Activated CD8-positive, alpha-beta memory T cell treated with anti-CD3 and anti-CD28 coated beads for 4 hours (primary cell): ENCODE results near the gene AUP1.

Experiments
- DNase-seq, 2 donors: peaks; one replicate each; pipeline ENCODE4 v3.0.0-alpha.2; 2020; ENCODE audit warnings: low read depth in 2 of 2

AUP1 gene

DNA sequence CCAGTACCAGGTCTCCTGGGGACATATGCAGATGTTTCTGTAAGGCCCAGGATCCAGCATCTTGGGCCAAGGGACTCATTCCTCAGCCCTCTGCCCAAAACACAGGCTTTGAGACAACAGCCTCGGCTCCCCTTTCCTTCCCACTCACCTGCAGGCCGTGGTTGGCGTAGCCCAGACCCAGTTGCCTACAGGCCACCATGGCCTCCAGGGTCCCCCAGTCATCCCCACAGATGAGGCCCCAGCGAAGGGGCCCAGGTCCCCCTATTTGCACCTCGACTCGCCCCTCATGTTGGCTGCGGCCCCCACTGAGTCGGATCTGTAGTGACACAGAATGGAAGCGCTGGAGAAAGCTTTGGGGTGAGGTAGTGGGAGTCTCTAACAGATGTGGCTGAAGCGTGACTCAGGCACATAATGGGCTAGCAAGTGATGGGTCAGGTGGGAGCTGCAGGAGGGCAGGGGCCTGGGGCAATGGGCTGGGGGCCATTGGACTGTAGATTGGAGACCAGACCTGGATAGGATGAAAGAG lies 6.0 kb upstream of the AUP1 start:
- no peak for DNase-seq

DNA sequence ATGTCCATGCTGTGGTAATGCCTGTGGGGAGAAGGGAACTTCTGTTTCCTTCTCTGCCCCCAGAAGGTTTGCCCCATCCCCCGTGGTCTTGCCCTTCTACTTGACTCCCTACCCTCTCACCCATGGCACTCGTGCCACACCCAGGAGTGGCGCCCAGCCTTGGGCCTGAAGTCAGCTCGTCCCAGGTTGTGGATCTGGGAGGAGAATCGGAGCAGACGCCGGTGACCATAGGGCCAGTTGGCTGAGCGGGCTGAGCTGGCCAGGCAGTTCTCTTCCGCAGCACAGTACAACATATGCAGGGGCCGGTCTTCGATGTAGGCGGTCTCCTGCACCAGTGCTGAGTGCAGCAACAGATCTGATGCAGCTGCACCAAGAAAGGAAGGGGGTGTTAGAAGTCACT lies 4.9 kb upstream of the AUP1 start:
- DNase-seq: no peak

- DNase-seq: no peak
These were observed 4.0 kb upstream of the AUP1 start for GRCh38 chr2:74533464-74533863.

DNA sequence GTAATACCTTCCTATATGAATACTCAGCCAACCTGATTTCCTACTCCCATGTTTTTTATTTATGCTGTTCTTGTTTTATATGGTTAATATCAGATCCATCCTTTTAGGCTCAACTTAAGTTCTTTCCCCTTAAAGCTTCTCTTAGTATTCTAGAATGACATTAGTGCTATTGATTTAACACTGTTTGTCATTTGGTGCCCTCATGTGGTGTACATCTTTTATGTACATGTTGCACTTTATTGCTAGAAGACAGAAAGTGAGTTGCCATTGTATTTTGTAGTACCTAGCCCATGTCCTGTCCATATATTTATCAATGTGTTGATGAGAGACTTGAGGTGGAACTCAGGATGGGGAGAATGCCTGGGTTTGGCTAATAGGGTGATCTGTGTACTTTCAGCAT lies 2.7 kb upstream of the AUP1 start:
- DNase-seq: no peak

GRCh38 chr2:74531666-74532065 lies 2.2 kb upstream of the AUP1 start:
- DNase-seq: no peak

DNA sequence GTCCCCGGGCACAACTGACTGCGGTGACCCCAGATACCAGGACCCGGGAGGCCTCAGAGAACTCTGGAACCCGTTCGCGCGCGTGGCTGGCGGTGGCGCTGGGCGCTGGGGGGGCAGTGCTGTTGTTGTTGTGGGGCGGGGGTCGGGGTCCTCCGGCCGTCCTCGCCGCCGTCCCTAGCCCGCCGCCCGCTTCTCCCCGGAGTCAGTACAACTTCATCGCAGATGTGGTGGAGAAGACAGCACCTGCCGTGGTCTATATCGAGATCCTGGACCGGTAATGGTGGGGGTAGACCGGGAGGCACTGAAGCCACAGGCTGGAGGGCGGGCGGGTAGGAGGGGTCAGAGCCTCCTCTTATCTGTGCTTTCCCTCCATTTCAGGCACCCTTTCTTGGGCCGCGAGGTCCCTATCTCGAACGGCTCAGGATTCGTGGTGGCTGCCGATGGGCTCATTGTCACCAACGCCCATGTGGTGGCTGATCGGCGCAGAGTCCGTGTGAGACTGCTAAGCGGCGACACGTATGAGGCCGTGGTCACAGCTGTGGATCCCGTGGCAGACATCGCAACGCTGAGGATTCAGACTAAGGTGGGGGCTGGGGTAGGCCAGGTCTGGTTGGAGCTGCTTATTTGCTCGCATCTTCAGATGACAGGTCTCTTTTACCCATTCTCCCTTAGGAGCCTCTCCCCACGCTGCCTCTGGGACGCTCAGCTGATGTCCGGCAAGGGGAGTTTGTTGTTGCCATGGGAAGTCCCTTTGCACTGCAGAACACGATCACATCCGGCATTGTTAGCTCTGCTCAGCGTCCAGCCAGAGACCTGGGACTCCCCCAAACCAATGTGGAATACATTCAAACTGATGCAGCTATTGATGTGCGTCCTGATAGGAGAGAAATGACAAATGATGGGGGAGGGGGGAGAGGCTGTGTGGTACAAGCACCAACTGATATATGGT lies 1.0 kb upstream of the AUP1 start:
- DNase-seq: peak in 1 of 2 donors; percentile 20

DNA sequence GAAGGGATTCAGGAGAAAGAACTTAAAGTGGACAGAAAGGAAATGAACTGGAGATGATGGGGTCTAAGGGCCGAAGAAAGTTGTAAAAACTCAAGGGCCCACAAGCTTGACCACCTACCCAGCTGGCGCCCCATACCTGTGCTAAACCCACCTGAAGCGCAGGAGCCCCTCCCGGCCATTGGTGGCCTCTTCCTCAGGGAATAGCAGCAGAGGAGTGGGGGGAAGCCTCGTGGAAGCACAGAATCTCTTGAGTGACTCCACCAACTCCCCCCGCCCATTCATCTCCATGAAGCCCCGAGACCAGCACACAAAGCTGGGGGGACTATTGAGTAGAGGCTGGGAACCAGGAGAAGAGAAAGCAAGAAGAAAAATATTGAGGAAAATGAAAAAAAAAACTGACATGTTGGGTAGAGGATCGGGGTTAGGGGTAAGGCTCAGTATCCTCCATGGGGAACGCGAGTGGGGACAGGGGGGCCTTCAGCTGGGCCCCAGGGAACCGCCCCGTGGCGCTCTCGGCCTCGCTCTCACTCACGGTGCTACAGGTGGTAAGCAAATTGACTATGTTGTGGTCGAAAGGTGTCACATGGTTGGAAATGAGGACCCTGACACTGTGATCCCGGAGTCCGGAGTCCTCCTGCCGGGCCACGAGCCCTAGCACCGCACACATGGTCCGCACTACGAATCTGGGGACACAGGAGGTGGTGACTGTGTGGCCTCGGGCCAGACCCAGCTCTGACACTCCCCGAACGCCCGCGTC lies 728 bp downstream of the AUP1 start:
- DNase-seq: no peak

DNA sequence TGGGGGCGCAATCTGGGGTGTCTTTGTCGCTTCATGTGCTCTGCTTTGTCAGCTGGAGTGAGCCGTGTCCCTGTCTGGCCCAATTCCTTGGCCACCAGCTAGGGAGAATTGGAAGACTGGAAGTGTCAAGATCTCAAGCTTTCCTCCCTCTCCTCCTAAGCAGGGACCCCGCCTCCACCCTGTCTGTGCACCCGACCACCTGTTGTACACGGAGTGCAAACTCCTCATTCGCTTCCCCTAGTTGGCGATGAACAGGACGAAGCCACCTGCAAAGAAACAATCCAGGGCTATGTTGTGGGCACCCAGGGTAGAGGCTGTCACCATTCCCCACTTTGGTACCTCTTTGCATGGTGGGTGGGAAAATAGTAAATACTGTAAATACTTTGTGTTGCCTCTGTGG lies 1.8 kb downstream of the AUP1 start:
- no peak for DNase-seq

- no peak for DNase-seq
These were observed 2.8 kb downstream of the AUP1 start for GRCh38 chr2:74526649-74527230.

GRCh38 chr2:74525717-74526648 lies 3.5 kb downstream of the AUP1 start, which contains the start of gene DQX1:
Gene DQX1, minus strand, starts transcription at chr2:74526231. Its CDS starts 502 bp downstream, at chr2:74525729.
- no peak for DNase-seq

GRCh38 chr2:74524955-74525716 lies 4.4 kb downstream of the AUP1 start:
- DNase-seq: no peak

DNA sequence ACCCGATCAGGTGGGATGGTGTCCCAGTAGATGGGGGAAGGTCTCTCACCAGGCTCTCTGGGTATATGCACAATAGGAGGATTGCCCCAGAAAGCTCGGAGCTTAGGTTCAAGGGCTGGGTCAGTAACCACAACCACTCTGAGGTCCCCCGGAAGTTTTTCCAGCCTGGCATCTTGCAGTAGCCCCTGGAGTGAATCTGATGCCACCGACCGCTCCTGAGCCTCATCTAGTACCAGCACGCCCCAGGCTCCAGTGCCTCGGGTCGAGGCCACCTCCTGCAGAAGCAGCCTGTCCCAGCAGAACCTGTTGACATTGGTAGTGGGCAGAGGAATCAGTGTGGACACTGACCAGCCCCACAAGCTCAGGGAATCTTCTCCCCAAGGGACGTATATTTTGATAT lies 5.5 kb downstream of the AUP1 start:
- DNase-seq: no peak

- DNase-seq: no peak
These were observed 7.0 kb downstream of the AUP1 start for GRCh38 chr2:74522516-74522915.

DNA sequence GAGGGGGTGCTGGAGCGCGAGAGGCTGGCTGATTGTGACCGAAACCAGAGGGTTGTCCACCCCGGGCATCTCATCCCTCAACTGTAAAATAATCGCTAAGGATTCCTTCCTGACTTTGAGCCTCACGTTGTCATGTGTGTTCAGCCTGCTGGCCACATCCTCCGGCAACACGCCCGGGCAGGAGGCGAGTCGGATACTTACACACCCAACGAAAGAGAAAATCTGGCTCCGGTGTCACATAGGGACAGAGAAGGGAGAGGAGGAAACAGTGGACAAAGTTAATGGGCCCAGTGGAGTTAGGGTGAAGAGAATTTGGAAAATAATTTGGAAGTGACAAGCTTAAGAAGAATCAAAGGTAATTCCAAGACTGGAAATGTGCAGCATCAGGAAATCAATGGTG lies 12.9 kb downstream of the AUP1 start:
- no peak for DNase-seq

DNA sequence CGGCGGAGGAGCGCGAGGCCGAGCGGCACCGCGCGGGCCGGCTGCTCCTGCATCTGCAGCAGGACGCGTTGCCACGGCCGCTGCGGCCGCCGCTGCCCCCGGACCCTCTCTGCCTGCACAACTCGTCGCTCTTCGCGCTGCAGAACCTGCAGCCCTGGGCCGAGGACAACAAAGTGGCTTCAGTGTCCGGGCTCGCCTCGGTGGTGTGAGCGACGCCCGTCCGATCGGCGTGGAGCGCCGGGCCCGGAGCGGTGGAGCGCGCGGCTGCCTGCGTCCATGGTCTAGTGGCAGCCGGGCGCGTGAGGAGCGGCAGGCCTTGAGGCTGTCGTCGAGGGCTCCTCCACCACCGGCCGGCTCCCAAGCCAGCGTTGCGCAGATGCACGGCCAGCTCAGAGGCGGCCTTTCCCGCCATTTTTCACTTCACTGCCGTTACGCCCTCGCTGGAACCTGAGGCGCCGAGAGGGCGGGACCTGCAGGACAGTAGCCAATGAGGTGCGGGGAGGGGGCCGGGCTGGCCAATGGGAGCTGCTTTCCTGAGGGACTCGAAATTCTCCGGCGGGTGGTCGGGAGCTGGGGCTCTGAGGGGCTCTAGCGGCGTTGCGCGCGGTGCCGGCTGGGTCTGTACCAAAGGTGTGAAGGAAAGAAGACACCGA lies 13.4 kb downstream of the AUP1 start:
- DNase-seq: peak; percentile 47 to 55

DNA sequence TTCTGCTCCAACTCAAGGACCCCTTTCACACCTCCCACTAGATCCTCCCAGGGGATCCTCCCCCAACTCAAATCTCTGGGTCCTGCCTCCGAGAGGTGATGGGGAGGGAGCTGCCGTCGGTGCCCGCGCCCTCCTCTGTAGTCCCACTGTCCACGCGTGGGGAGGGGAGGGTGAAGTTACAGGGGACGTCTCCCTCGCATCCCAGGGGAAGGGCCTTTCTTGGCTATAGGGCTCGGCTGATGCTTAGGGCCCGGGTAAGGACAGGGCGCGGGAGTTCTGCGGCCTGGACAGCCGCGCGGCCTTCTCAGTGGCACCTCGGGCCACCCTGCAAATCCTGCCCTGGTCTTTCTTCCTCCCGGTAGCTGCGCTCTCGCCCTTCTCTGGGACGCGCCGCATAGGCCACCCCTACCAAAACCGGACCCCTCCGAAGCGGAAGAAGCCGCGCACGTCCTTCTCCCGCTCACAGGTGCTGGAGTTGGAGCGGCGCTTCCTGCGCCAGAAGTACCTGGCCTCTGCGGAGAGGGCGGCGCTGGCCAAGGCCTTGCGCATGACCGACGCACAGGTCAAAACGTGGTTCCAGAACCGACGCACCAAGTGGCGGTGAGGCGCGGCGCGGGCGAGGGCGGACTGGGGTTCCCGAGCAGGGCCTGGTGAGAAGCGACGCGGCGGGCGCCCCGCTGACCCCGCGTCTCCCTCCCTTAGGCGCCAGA lies 14.1 kb downstream of the AUP1 start:
- DNase-seq: no peak

DNA sequence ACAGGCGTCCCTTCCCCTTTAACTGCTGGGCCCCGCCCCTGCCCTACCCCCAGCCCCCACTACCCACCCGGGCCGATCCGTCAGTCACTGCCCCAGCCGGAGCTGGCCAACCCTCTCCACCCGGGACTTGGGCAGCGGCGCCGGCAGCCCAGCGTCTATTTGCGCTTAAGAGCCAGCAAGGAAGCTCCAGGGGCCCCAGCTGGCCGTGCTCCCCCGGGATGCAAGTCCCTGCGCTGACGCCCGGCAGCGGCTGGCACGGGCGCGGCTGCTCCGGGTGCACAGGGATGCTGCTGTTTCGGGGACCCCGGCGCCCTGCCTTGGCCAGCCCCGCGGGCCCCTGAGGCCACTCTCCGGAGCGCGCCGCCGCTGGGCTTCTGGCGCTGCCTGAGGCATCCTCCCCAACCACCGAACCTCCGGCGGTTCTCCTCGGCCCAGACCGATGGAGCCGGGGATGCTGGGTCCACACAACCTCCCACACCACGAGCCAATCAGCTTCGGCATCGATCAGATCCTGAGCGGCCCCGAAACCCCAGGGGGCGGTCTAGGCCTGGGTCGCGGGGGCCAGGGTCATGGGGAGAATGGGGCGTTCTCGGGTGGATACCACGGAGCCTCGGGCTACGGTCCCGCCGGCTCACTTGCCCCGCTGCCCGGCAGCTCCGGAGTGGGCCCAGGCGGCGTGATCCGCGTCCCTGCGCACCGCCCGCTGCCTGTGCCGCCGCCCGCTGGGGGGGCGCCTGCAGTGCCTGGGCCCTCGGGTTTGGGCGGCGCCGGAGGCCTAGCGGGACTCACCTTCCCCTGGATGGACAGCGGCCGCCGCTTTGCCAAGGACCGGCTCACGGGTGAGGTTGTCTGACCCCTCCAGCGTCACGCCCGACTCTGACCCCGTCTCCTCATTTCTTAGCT lies 14.9 kb downstream of the AUP1 start, which contains the start of gene TLX2:
Gene TLX2, plus strand, starts transcription at position 83 of the 903 bp plus-strand sequence. Its CDS starts 357 bp downstream, at position 440.
- no peak for DNase-seq
